ENCODE data around the gene WDR18. TPM values are rescaled to one million over a fixed set of nuclear protein-coding genes. Genes with fewer than 3 reads are reported as not detected.

Gene WDR18
- total RNA-seq, 2 experiments from 2014 or later, result 126 to 127 TPM

DNA sequence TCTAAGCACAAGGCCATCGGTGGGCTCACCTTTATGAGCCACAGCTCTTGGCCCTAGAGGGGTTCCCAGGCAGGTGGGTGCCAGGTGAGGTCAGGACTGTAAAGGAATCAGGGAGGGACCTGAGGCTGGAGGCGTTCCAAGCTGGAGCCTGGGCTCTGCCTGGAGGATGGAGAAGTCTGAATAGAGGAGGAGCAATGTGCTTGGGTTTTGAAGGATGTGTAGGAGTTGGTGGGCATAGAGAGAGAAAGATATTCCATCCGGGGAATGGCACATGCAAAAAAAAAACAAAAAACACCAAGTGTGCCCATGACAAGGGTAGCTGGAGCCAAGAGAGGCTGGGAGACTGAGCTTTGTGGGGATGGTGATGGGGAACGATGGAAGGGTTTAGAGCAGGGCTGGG lies 18.5 kb downstream of the WDR18 start:
- no peaks in the 10 kb centered on the region for H3K9me3 Mint-ChIP-seq
- H3K27me3 Mint-ChIP-seq, result peaks cover 38% of the 10 kb centered on the region
- H3K27ac Mint-ChIP-seq, result no peak overlapping the region
- peaks cover 5% of the 10 kb centered on the region for H3K36me3 Mint-ChIP-seq
- no peak for DNase-seq
- H3K4me3 Mint-ChIP-seq, result no peak overlapping the region
- peaks cover 2% of the 10 kb centered on the region for H3K4me1 Mint-ChIP-seq

DNA sequence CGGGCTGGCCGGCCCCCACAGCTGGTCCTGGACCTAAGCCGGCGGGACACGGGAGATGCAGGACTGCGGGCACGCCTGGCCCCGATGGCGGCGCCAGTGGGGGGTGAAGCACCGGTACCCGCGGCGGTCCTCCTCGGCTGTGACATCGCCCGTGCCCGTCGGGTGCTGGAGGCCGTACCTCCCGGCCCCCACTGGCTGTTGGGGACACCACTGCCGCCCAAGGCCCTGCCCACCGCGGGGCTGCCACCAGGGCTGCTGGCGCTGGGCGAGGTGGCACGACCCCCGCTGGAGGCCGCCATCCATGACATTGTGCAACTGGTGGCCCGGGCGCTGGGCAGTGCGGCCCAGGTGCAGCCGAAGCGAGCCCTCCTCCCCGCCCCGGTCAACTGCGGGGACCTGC lies 19.1 kb downstream of the WDR18 start:
- H3K27me3 Mint-ChIP-seq, result peaks cover 31% of the 10 kb centered on the region
- H3K27ac Mint-ChIP-seq, result no peak overlapping the region
- H3K4me1 Mint-ChIP-seq, result peaks cover 2% of the 10 kb centered on the region
- H3K36me3 Mint-ChIP-seq, result peaks cover 5% of the 10 kb centered on the region
- DNase-seq, result no peak
- no peaks in the 10 kb centered on the region for H3K9me3 Mint-ChIP-seq
- H3K4me3 Mint-ChIP-seq, result no peak overlapping the region

DNA sequence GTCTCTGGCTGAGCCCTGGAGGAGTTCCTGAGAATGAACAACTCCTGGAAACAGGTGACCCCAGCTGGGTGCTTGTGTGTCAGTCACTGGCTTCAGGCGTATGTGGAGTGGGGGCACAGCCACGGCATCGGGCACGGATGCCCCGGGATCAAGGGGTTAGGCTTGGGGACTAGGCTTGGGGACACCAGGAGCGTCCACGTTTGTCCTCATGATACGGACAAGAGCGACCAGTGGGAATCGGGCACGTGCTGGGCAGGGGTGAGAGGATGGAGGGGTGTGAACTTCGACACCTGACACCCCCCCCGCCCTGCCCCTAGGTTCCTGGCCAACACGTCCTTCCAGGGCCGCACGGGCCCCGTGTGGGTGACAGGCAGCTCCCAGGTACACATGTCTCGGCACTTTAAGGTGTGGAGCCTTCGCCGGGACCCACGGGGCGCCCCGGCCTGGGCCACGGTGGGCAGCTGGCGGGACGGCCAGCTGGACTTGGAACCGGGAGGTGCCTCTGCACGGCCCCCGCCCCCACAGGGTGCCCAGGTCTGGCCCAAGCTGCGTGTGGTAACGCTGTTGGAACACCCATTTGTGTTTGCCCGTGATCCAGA lies 20.2 kb downstream of the WDR18 start:
- Mint-ChIP-seq H3K9me3 (no peaks in the 10 kb centered on the region), H3K27me3 (peaks cover 22% of the 10 kb centered on the region), H3K36me3 (peaks cover 6% of the 10 kb centered on the region), H3K4me3 (no peak overlapping the region), H3K27ac (no peak overlapping the region), H3K4me1 (peaks cover 2% of the 10 kb centered on the region)
- DNase-seq, result no peak

DNA sequence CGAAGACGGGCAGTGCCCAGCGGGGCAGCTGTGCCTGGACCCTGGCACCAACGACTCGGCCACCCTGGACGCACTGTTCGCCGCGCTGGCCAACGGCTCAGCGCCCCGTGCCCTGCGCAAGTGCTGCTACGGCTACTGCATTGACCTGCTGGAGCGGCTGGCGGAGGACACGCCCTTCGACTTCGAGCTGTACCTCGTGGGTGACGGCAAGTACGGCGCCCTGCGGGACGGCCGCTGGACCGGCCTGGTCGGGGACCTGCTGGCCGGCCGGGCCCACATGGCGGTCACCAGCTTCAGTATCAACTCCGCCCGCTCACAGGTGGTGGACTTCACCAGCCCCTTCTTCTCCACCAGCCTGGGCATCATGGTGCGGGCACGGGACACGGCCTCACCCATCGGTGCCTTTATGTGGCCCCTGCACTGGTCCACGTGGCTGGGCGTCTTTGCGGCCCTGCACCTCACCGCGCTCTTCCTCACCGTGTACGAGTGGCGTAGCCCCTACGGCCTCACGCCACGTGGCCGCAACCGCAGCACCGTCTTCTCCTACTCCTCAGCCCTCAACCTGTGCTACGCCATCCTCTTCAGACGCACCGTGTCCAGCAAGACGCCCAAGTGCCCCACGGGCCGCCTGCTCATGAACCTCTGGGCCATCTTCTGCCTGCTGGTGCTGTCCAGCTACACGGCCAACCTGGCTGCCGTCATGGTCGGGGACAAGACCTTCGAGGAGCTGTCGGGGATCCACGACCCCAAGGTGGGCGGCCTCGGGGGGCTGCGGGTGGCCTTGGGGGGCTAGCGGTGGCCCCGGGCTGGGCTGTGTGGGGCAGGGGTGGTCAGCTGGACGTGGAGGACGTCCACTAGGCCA lies 20.9 kb downstream of the WDR18 start:
- no peak for DNase-seq
- Mint-ChIP-seq H3K4me1 (peaks cover 2% of the 10 kb centered on the region), H3K27me3 (peaks cover 14% of the 10 kb centered on the region), H3K4me3 (no peak overlapping the region), H3K9me3 (no peaks in the 10 kb centered on the region), H3K36me3 (peaks cover 6% of the 10 kb centered on the region), H3K27ac (no peak overlapping the region)

DNA sequence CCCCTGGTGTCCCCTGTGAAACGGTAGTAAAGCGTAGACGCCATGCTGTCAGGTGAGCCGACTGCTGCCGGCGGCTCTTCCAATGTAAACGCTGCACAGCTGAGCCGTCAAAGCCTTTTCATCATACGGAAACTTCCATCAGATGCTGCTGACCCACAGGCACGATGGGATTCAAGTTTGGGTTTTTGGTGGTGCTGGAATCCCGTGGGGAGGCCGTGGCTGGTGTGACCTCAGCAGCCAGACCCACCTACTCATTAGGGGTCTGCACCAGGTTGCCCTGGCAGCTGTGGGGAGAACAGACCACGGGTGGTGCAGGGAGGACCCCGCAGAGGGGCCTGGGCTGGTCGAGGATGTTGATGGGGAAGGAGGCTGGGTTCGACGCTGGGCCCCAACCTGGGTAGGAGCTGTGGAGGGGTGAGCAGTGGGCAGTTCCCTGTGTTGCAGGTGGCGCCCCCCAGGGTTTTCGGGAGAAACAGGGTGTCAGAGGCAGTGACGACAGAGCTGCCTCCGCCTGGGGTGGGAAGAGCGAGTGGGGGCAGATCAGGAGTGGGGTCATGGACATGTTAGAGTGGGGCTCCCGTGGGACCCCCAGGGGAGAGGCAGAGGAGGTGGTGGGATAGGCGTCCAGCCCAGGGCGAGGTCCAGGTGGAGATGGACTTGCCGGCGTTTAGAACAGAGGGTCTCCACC lies 22.7 kb downstream of the WDR18 start:
- Mint-ChIP-seq H3K27ac (no peak overlapping the region), H3K27me3 (peaks cover 6% of the 10 kb centered on the region), H3K36me3 (peaks cover 6% of the 10 kb centered on the region)

DNA sequence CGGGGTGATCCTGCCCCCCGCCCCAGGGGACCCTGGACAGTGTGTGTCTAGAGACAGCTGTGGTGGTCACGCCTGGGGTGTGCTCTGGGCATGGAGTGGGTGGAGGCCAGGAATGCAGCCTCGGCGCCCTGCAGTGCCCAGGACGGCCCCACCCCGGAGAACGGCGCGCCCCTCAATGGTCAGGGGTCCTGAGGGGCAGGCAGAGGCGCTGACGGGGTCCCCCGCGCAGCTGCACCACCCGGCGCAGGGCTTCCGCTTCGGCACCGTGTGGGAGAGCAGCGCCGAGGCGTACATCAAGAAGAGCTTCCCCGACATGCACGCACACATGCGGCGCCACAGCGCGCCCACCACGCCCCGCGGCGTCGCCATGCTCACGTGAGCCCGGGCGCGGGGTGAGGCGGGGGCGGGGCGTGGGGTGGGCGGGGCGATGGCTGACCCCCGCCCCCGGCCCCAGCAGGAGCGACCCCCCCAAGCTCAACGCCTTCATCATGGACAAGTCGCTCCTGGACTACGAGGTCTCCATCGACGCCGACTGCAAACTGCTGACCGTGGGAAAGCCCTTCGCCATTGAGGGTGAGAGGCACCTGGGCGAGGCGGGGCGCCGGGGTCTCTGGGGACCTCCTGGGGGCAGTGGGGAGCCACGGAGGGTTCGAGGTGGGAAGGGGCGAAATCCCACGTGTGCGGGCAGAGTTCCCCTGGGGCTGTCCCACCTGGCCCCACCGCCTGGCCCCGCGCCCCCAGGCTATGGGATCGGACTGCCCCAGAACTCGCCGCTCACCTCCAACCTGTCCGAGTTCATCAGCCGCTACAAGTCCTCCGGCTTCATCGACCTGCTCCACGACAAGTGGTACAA lies 23.5 kb downstream of the WDR18 start:
- no peak overlapping the region for H3K27ac Mint-ChIP-seq
- no peak for DNase-seq
- H3K9me3 Mint-ChIP-seq, result no peaks in the 10 kb centered on the region
- no peaks in the 10 kb centered on the region for H3K4me1 Mint-ChIP-seq
- no peak overlapping the region for H3K4me3 Mint-ChIP-seq
- peaks cover 6% of the 10 kb centered on the region for H3K36me3 Mint-ChIP-seq
- peaks cover 2% of the 10 kb centered on the region for H3K27me3 Mint-ChIP-seq

More for the DNA sequence above, 22.7 kb downstream of the WDR18 start:
- H3K9me3 Mint-ChIP-seq, result no peaks in the 10 kb centered on the region
- no peak overlapping the region for H3K4me3 Mint-ChIP-seq
- H3K4me1 Mint-ChIP-seq, result no peaks in the 10 kb centered on the region
- no peak for DNase-seq

DNA sequence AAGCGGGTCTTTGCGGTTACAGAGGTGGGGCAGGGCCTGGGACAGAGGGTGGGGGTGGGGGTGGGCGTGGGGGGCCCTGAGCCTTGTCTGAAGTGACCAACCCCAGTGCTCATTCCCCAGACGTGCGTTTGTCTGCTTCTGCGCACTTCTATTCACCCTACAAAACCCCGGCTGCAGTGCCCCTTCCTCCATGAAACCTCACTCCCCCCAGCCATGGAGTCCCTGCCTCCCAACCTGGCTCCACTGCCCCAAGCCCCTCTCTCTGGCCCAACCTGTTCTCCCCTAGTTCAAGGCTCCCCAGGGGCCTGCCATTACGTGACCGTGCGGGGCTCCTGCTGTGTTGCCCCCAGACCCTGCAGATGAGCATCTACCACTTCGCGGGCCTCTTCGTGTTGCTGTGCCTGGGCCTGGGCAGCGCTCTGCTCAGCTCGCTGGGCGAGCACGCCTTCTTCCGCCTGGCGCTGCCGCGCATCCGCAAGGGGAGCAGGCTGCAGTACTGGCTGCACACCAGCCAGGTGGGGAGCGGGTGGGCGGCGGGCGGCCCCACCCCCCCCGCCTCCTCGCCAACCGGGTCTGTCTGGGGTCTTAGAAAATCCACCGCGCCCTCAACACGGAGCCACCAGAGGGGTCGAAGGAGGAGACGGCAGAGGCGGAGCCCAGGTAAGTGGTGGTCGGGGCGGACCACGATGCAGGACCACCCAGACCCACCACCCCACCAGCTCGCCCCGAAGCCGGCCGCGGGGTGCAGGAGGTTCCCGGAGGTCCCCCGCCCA lies 24.3 kb downstream of the WDR18 start:
- Mint-ChIP-seq H3K9me3 (no peaks in the 10 kb centered on the region), H3K4me3 (no peak overlapping the region), H3K36me3 (peaks cover 6% of the 10 kb centered on the region), H3K27me3 (no peaks in the 10 kb centered on the region), H3K4me1 (no peaks in the 10 kb centered on the region), H3K27ac (no peak overlapping the region)
- DNase-seq, result no peak

DNA sequence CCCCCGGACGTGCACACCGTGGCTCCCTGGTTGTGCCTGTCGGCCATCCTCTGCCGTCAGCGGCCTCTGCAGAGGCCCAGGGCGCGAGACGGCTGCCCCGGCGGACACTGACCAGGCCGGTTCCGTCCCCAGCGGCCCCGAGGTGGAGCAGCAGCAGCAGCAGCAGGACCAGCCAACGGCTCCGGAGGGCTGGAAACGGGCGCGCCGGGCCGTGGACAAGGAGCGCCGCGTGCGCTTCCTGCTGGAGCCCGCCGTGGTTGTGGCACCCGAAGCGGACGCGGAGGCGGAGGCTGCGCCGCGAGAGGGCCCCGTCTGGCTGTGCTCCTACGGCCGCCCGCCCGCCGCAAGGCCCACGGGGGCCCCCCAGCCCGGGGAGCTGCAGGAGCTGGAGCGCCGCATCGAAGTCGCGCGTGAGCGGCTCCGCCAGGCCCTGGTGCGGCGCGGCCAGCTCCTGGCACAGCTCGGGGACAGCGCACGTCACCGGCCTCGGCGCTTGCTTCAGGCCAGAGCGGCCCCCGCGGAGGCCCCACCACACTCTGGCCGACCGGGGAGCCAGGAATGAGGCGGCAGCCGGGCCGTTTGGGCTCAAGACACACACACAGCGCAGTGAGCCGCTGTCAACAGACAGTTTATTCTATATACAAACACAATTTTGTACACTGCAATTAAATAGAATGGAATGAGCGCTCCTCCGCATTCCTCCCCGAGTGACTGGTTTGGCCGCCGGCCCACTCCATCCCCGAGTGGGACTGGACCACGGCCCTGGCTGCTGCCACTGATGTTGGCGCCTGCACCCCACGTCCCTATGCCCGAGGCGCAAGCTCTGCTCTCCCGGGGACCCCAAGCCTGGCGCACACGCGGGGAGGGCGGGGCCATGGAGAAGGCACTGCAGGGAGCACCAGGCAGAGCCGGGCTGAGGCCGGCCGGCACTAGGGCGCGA lies 25.2 kb downstream of the WDR18 start:
- H3K36me3 Mint-ChIP-seq, result peaks cover 6% of the 10 kb centered on the region
- DNase-seq, result no peak
- no peaks in the 10 kb centered on the region for H3K27me3 Mint-ChIP-seq
- no peaks in the 10 kb centered on the region for H3K9me3 Mint-ChIP-seq
- H3K4me3 Mint-ChIP-seq, result no peak overlapping the region
- no peak overlapping the region for H3K27ac Mint-ChIP-seq
- no peaks in the 10 kb centered on the region for H3K4me1 Mint-ChIP-seq

DNA sequence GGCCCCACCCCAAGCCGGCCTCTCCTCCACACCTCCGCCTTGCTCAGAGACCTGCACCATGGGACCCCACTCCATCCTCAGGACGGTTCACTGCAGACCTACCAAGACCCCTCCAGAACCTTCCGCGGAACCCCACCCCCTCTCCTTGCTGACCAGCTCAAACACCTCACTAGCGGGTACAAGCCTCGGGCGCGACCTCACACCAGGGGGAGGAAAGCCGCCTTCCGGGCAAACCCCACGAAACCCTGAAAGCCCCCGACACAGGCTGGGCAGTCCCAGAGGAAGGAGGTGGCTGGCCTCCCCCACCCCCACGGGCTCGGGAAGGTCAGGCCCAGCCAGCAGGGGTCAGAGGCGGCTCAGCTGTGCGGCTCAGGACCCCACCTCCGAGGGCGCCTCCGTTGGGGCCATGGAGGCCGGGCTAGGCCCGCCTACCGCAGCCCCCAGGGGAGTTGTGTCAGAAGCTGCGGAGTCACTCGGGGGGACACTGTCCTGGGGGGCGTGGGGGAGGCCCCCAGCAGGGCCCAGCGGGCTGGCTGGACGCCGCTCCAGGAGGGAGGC lies 25.9 kb downstream of the WDR18 start:
- Mint-ChIP-seq H3K4me3 (no peak overlapping the region), H3K4me1 (no peaks in the 10 kb centered on the region), H3K27ac (no peak overlapping the region), H3K36me3 (peaks cover 6% of the 10 kb centered on the region), H3K9me3 (no peaks in the 10 kb centered on the region), H3K27me3 (no peaks in the 10 kb centered on the region)
- no peak for DNase-seq

DNA sequence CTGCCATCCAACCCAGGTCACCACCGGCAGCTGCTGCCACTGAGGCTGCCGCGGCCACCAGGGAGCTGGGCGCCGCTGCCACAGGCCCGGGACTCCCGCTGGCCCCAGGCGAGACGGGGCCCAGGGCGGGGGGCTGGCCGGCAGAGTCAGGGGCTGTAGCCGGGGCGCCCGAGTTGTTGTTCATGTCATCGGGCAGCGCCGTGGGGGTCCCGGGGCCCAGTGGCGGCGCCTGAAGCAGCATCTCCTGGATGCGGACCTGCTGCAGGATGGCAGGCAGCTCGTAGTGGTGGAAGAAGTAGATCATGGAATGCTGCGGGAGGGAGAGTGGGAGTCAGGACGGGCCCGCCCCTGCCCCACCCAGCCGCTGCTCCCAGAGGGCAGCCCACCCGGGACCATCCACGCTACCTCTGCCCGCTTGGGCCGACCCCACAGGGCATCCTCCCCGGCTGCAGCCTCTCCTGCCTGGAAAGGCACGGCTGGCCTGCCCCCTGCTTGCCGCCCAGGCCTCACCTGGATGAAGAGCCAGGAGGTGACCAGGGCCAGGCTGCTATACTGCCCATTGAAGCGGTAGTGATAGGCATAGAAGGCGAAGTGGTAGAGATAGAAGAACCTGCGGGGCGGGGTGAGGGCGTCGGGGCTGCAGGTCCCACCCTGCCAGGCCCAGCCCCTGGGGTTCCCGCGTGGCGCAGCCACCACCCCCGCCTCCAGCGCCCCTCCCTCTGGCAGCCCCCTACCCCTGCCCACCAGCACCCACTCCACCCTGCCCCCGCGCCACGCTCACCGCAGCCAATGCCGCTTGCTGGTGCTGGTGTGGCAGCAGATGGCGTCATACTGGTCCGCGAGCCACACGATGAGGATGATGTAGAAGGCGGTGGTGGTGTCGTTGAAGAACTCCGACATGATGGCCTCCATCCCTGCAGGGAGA lies 26.7 kb downstream of the WDR18 start:
- Mint-ChIP-seq H3K36me3 (peaks cover 6% of the 10 kb centered on the region), H3K4me3 (no peak overlapping the region), H3K27me3 (no peaks in the 10 kb centered on the region), H3K9me3 (no peaks in the 10 kb centered on the region), H3K4me1 (no peaks in the 10 kb centered on the region), H3K27ac (no peak overlapping the region)
- DNase-seq, result no peak

DNA sequence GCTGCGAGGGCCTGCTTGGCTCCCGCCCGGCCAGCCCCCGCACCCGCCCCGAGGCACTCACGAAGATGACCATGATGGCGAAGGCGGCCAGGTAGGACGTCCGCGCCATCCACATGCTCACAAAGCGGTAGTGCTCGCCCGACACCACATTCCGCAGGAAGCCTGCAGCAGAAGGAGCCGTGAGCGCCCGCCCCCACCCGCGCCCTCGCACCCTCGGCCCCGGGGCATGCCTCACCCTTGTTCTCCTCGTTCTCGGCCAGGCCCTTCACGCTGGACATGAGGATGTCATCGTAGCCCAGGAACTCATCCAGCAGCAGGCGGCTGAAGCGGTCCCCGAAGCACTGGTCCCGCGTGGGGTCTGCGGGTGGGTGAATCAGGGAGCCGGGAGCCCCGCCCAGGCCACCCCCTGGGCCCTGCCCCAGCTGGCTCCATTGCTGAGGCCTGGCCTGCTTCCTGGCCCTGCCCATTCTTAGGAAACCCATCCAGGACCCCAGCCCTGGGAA lies 27.7 kb downstream of the WDR18 start:
- Mint-ChIP-seq H3K4me3 (no peak overlapping the region), H3K4me1 (peaks cover 5% of the 10 kb centered on the region), H3K36me3 (peaks cover 4% of the 10 kb centered on the region), H3K27me3 (no peaks in the 10 kb centered on the region), H3K27ac (no peak overlapping the region), H3K9me3 (no peaks in the 10 kb centered on the region)
- no peak for DNase-seq

DNA sequence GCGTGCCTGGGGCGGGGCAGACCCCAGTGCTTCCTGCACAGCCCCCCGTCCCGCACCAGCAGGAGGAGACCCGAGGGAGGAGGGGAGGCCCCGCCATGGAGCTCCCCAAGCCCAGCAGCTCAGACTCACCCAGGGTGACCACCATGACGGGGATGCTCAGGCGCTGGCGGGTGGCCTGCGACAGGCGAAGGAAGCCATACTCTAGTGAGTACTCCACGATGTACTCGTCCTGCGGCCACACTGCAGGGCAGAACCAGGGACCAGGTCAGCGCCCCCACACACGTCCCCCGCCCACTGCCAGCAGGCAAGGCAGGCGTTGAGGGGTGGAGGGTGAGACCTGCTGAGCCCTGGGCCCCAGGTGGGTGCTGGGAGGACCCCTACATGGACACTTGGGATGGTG lies 28.2 kb downstream of the WDR18 start:
- Mint-ChIP-seq H3K27ac (no peak overlapping the region), H3K27me3 (no peaks in the 10 kb centered on the region), H3K36me3 (peaks cover 2% of the 10 kb centered on the region), H3K9me3 (no peaks in the 10 kb centered on the region), H3K4me1 (peaks cover 10% of the 10 kb centered on the region), H3K4me3 (no peak overlapping the region)
- DNase-seq, result no peak

All from activated naive CD8-positive, alpha-beta T cell treated with anti-CD3 and anti-CD28 coated beads for 36 hours (primary cell).